Activated CD8-positive, alpha-beta memory T cell treated with anti-CD3 and anti-CD28 coated beads, Interleukin-2, amount 10 ng/mL, durations not matched to agents 7 days and 5 days (primary cell): ENCODE results near the gene SLC25A21. TPM values are rescaled to one million over a fixed set of nuclear protein-coding genes. Genes with fewer than 3 reads are reported as not detected.

Experiments used
- ATAC-seq: fragments of 150-1000 bp; cut with Tn5 transposase; one replicate; pipeline ENCODE4 v1.10.0; 2021; ENCODE audit warnings: moderate library complexity
- CTCF ChIA-PET: fragments of 350-600 bp; sonication (Branson Sonifier 250); formaldehyde crosslinking; loops from one replicate; lab custom pipeline; 2021; ENCODE audit warnings: antibody characterized with exemption; lab: Charles Lee
- DNase-seq: peaks from one replicate; pipeline ENCODE4 v3.0.0-alpha.2; 2020
- H3K27ac Mint-ChIP-seq: one replicate; pipeline ENCODE4 v1.8.0; 2021; ENCODE audit warnings: mild to moderate bottlenecking, mixed read lengths
- H3K27me3 Mint-ChIP-seq: one replicate; pipeline ENCODE4 v1.8.0; 2021; ENCODE audit warnings: mixed read lengths
- H3K36me3 Mint-ChIP-seq: one replicate; pipeline ENCODE4 v1.8.0; 2021; ENCODE audit warnings: mild to moderate bottlenecking, mixed read lengths
- H3K4me1 Mint-ChIP-seq: one replicate; pipeline ENCODE4 v1.8.0; 2021; ENCODE audit warnings: mixed read lengths
- H3K4me3 Mint-ChIP-seq: one replicate; pipeline ENCODE4 v1.8.0; 2021; ENCODE audit warnings: mild to moderate bottlenecking, moderate library complexity, mixed read lengths
- H3K9me3 Mint-ChIP-seq: one replicate; pipeline ENCODE4 v1.8.0; 2022; ENCODE audit warnings: low read depth, mixed read lengths
- total RNA-seq, 2 experiments: library from RNA; stranded (reverse); gene quantifications; one replicate each; pipeline ENCODE4 v1.2.3, GENCODE V29; 2021

The SLC25A21 gene
- total RNA-seq, 2 experiments from 2014 or later, result not detected

DNA sequence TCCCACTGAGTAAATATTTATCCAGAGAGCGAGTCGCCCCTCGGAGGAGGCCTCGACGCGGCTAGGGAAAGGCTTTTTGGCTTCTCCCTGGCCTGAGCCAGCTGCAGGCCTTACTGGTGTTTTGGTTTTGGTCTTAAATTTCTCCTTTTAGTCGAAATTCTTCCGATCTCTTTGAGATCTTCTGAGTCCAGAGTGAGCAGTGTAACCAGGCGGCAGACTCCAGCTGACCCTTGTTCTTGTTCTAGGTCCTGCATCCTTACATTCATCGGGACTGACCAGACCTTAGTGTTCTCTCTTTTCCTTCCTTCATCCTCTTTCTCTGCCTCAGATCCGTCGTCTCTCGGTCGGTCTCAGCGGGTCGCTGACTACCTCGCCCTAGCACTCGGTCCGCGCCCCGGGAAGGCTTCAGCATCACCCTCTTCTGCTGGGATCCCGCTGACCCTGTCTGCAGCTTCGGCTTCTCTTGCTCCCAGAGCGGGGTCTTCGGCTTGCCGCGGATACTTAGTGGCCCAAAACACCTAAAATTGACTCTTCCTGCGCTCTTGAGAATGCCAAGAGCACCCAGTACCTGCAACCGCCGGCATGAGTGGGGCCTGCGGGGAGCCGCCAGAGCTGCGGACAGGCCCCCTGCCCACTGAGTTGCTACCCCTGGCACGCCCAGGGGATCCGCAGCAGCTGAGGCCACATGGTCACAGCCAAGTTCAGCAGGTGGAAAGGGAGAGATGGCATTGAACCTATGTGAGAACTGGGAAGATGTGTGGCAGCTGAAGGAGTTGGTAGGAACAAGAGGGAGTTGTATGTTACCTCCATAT is 513.2 kb downstream of the SLC25A21 start:
- peaks cover 6% of the 10 kb centered on the region for H3K4me1 Mint-ChIP-seq
- peak overlapping the region; percentile 65 for H3K27ac Mint-ChIP-seq
- H3K27me3 Mint-ChIP-seq, result peaks cover 100% of the 10 kb centered on the region
- peaks cover 12% of the 10 kb centered on the region for H3K36me3 Mint-ChIP-seq
- DNase-seq (no peak), ATAC-seq (no peak)
- H3K9me3 Mint-ChIP-seq, result peaks cover 4% of the 10 kb centered on the region
- CTCF ChIA-PET, result no interaction called here
- no peak overlapping the region for H3K4me3 Mint-ChIP-seq

DNA sequence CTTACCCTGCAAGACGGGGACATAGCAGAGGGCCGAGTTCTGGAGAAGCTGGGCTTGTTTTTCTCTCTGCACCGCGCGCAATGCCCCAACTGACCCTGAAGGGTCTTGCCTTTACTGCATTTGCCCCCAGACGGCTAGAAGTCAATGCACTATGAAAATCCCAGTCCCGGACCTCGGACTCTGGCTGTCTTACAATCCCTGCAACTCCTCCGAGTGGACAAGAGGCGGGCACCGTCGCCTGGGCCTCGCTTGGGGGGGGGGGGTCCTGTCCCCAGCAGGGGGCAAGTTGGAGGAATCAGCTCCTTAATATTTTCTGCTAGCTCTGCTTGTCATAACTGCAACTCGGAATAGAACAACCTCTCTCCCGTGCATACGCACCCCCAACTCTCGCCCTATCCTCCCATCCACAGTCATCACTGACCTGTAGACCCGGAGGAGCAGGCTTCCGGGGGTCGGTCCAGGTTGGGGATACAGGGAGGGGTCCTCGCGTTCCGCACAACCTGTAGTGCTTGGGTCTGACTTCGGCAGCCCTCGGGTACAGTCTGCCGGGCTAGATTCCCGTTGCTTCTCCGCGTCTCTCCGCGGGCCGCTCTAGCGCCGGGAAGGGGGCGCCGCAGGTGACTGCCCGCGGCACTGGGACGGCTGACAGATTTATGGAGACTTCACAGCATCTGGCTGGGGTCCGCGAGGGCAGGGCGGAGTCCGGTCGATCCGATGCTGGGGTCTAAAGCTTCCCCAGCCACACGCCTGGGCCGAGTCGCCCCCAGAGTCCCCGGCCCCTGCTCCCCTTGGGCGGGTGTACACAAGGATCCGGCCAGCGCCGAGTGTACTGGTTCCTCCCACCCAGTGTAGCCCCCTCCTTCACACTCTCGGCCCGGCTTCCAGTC is 514.0 kb downstream of the SLC25A21 start:
- H3K4me3 Mint-ChIP-seq, result no peak overlapping the region
- CTCF ChIA-PET, result interaction anchor here (1.3 kb wide), 1 partner anchor 73 kb away, joined by 3 read pairs; no protein-coding TSS in a partner anchor
- peaks cover 9% of the 10 kb centered on the region for H3K36me3 Mint-ChIP-seq
- no peak overlapping the region for H3K27ac Mint-ChIP-seq
- peaks cover 3% of the 10 kb centered on the region for H3K4me1 Mint-ChIP-seq
- H3K9me3 Mint-ChIP-seq, result peaks cover 4% of the 10 kb centered on the region
- ATAC-seq (no peak), DNase-seq (no peak)
- H3K27me3 Mint-ChIP-seq, result peaks cover 98% of the 10 kb centered on the region

DNA sequence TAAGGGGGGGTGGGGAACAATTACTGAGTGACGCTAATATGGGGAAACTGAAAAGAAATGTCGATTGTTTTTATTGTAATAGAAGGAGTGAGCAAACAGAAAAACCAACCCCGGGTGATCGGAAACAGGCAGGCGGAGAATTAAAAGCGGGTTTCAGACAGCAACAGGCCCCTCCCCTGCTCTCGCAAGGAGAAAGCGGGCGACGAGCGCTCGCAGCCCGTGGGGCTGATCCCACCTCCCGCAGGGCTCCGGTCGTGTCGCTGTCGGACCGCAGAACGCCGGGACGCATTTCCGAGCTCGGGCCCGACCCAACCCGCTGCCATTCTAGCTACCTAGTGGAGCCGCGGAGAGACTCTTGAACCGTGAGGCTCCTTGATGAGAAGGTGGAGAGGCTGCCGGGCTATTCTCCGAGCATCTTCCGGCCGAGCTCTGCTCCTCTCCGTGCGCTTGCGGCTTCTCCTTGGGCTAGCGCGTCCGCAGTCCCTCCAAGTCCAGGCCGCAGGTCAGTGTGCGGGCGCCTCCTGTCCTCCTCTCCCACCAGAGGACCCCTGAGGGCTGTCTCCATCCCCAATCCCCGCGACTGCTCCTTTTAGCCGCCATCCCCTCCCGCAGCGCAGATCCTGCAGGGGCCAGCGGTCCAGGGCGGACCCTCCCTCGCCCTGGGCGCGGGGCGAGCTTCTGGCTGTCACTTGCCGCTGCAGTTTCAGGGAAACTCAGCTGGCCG is 514.8 kb downstream of the SLC25A21 start:
- DNase-seq, result no peak
- no peak overlapping the region for H3K27ac Mint-ChIP-seq
- peaks cover 4% of the 10 kb centered on the region for H3K9me3 Mint-ChIP-seq
- CTCF ChIA-PET, result interaction anchor here (1.3 kb wide), 1 partner anchor 72 kb away, joined by 3 read pairs; no protein-coding TSS in a partner anchor
- H3K4me1 Mint-ChIP-seq, result peaks cover 3% of the 10 kb centered on the region
- no peak for ATAC-seq
- H3K4me3 Mint-ChIP-seq, result no peak overlapping the region
- peaks cover 8% of the 10 kb centered on the region for H3K36me3 Mint-ChIP-seq
- peaks cover 98% of the 10 kb centered on the region for H3K27me3 Mint-ChIP-seq

- no peak overlapping the region for H3K4me3 Mint-ChIP-seq
- peaks cover 4% of the 10 kb centered on the region for H3K36me3 Mint-ChIP-seq
Observed at GRCh38 chr14:36656687-36657398, 515.6 kb downstream of the SLC25A21 start.

DNA sequence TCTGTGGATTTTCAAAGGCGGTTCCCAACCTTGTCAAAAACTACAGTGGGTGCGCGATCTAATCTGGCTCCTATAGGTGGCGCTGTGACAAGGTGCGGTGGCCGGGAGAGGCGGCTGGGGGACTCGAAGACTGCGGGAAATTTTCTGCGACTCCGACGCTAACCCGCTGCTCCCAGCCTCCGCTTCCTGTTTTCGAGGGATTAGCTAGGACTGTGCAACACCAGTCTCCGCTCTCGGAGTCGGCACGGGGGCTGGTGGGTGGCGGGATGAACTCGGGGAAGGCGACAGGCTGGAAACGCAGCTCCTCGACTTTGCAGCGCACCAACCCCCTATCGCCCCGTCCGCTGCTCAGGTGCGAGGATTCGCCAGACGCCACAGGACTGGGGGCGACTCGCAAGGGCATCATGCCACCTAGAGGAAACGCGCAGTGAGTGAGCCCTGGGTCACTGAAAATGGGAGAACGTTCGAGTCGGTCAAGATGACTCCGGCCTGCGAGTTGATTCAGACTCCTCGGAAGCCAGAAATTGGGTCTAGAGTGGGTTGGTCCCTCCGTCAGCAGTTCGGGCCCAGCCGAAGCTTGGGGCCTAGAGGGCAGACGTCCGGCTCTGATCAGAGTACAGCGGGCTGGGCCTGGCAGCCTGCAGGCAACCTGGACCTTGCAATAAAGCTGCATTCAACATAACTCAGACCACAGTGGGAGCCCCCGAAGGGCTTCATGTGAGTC is 516.3 kb downstream of the SLC25A21 start:
- H3K9me3 Mint-ChIP-seq, result peaks cover 4% of the 10 kb centered on the region
- CTCF ChIA-PET, result interaction anchor here (1.1 kb wide), 1 partner anchor 286 kb away, joined by 3 read pairs; no protein-coding TSS in a partner anchor
- no peak overlapping the region for H3K4me3 Mint-ChIP-seq
- H3K4me1 Mint-ChIP-seq, result peaks cover 3% of the 10 kb centered on the region
- H3K27me3 Mint-ChIP-seq, result peaks cover 95% of the 10 kb centered on the region
- H3K27ac Mint-ChIP-seq, result no peak overlapping the region
- no peak for DNase-seq
- ATAC-seq, result no peak
- H3K36me3 Mint-ChIP-seq, result peaks cover 4% of the 10 kb centered on the region

More at GRCh38 chr14:36656687-36657398, 515.6 kb downstream of the SLC25A21 start:
- DNase-seq (no peak), ATAC-seq (no peak)
- Mint-ChIP-seq H3K27ac (no peak overlapping the region), H3K27me3 (peaks cover 97% of the 10 kb centered on the region), H3K9me3 (peaks cover 4% of the 10 kb centered on the region), H3K4me1 (peaks cover 3% of the 10 kb centered on the region)
- CTCF ChIA-PET, result interaction anchor here (1.1 kb wide), 1 partner anchor 286 kb away, joined by 3 read pairs; no protein-coding TSS in a partner anchor

GRCh38 chr14:36655571-36655962 is 516.8 kb downstream of the SLC25A21 start:
- peak overlapping the region; percentile 3 for H3K27ac Mint-ChIP-seq
- peaks cover 90% of the 10 kb centered on the region for H3K27me3 Mint-ChIP-seq

DNA sequence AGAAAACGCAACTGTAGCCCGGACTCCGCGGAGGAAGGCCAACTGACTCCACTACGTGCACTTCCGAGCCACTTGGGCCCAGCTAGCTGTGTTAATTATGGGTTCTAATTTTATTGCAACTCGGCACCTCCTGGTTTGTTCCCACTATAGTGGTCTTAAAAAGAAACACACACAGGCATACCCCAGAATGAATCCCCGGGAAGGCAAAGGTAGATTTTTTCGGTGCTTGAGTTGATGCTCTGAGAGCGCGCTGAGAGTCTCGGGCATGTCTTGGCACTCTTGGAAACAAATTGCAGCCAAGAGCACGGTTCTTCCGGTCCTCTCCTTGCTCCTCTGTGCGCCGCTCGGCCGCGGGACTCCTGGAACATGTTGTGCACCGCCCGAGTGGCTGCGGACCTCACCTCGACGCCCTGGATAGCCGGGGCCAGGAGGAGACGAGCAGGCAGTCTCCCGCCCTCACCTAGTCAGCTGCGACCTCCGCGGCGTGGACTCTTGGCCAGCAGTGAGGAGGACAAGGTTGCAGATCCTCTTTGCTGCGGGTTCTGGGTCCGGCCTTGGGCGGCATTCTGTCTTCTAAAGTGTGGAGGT is 517.5 kb downstream of the SLC25A21 start:
- H3K4me3 Mint-ChIP-seq, result no peak overlapping the region

More at GRCh38 chr14:36655571-36655962, 516.8 kb downstream of the SLC25A21 start:
- peaks cover 3% of the 10 kb centered on the region for H3K4me1 Mint-ChIP-seq
- no peak overlapping the region for H3K4me3 Mint-ChIP-seq
- CTCF ChIA-PET, result interaction anchor here (1.1 kb wide), 1 partner anchor 287 kb away, joined by 3 read pairs; no protein-coding TSS in a partner anchor
- ATAC-seq (no peak), DNase-seq (no peak)
- H3K36me3 Mint-ChIP-seq, result peaks cover 3% of the 10 kb centered on the region
- H3K9me3 Mint-ChIP-seq, result peaks cover 4% of the 10 kb centered on the region

GRCh38 chr14:36653962-36654793 is 518.2 kb downstream of the SLC25A21 start:
- CTCF ChIA-PET, result no interaction called here
- Mint-ChIP-seq H3K27me3 (peaks cover 88% of the 10 kb centered on the region), H3K36me3 (peaks cover 2% of the 10 kb centered on the region), H3K27ac (no peak overlapping the region), H3K4me3 (no peak overlapping the region), H3K4me1 (peaks cover 2% of the 10 kb centered on the region), H3K9me3 (peaks cover 3% of the 10 kb centered on the region)
- ATAC-seq (no peak), DNase-seq (no peak)

More for the DNA sequence above, 517.5 kb downstream of the SLC25A21 start:
- CTCF ChIA-PET, result no interaction called here
- H3K36me3 Mint-ChIP-seq, result peaks cover 3% of the 10 kb centered on the region
- peaks cover 3% of the 10 kb centered on the region for H3K4me1 Mint-ChIP-seq
- DNase-seq (no peak), ATAC-seq (no peak)
- H3K27me3 Mint-ChIP-seq, result peaks cover 89% of the 10 kb centered on the region
- H3K9me3 Mint-ChIP-seq, result peaks cover 4% of the 10 kb centered on the region
- no peak overlapping the region for H3K27ac Mint-ChIP-seq

GRCh38 chr14:36653413-36653812 is 519.0 kb downstream of the SLC25A21 start:
- no peaks in the 10 kb centered on the region for H3K4me1 Mint-ChIP-seq
- no peak for DNase-seq

DNA sequence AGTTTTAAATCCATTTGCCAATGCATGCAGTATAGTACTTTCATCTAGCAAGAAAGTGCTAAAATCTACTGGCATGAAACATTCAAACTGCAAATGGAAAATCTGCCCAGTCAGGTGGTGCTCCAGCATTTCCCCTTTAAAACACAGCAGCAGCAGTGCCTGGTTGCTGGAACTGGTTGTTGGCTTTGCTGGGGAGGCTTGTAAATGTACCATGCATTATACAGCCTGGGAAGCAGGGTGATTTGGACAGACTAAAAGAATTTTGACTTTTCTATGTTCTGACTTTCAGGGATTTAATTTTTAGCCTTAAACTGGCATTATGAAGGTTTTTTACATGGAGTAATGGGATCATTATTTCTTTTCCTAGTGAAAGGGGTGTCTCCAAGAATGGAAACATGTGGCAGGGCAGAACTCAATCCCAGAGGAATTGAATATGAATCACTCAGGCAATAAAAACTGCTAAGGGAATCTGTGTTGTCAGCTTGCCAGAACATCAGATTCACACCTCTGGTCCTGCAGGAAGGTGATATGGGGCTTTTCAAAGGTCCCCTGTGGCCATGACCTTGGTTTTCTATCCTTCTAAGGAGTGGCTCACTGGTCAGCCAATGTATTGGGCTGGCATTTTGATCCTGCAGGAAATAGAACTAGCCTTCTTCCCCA is 519.7 kb downstream of the SLC25A21 start:
- ATAC-seq (no peak), DNase-seq (no peak)
- Mint-ChIP-seq H3K4me3 (no peak overlapping the region), H3K4me1 (no peaks in the 10 kb centered on the region), H3K27ac (no peak overlapping the region), H3K36me3 (peaks cover 2% of the 10 kb centered on the region), H3K9me3 (no peaks in the 10 kb centered on the region), H3K27me3 (peaks cover 88% of the 10 kb centered on the region)
- CTCF ChIA-PET, result no interaction called here

More at GRCh38 chr14:36653413-36653812, 519.0 kb downstream of the SLC25A21 start:
- Mint-ChIP-seq H3K4me3 (no peak overlapping the region), H3K27ac (no peak overlapping the region), H3K9me3 (no peaks in the 10 kb centered on the region), H3K36me3 (no peaks in the 10 kb centered on the region), H3K27me3 (peaks cover 88% of the 10 kb centered on the region)
- no peak for ATAC-seq
- CTCF ChIA-PET, result no interaction called here
